Measurements from ENCODE around the gene C1orf167.

The C1orf167 gene, protein sequence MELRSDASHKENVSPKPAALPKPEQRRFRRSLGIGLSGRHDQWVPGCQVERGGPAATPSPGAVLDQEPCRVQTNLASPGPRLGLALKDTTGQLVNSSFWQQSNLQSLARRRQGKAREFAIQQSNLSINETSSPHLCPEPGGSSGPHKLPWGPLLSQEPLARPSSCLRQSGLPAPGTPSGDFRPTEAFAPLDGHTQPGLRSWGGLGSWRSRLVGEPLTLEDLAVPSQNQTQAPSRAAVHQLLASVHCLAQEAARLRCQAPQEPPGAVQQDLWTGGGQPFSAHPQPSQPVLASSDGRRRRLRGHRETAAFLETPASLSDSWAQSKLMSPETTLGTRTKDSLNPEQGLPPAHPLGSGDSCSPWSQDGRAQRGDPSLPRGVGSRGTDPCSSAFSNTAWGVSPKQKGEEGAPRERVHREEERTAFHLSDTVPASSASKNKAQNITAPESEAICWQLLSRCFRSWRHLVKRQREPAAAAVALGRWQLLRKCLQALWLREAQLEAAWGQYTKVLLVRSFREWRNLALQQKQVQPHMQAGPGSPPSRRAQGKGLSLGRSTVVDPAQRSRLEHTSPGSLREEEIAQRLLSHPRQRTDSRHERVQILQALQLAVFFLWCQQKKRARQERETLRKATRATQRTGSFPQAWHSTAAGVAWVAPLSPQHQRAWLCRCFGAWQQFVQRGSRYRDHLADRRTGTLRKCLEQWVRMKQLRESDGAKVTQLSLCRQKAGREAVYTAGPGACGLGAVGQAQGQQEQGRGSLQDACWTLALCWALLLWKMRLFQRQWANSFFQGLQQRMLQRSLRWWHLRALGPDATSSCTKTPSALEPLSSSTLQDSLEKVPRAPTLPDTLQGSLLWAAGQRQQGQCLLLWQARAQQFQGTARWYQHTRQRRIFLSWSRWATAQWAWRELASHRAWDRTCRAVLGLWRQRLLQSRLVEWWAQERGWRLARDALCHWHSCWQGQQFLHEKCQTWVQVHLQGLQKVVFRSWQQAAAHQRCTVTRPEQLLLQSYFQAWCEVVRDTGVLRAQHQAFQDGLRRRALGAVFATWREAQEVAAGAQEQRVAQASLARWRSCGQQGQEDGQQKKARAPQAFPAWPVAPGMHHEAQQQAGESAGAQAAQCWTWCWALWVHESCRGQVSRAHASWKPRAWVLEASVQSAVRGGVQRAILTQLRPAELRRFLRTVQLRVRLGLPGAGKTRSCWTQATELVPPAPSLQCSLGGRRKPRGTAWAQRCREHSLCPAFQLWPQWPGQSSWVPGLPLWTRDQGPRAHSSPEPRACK (N-terminal part only)

DNA sequence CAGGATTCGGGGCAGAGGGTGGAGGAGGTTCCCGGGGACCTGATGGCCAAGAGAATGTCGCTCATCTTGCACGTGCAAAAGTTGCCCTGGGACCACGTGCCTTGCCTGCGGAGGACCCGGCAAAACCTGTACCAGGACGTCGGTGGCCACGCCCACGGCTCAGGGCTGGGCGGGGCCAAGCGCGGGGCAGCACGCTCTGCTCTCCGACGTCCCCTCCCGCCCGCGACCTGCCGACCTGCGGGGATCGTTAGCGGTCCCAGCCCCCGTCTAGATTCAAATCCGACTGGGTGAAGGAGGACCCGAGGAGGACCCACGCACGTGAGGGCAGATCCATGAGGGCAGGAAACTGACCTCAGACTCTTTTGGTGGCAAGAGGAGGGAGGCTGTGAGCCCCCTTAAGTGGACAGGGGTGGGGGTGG is at the start of gene C1orf167:
C1orf167 (plus strand) TSS at position 206 of the 419 bp plus-strand sequence. CDS start 2,208 bp downstream, outside the sequence.
- no peak within 1 kb of the TSS for H3K4me3 ChIP-seq (ENCODE audit: control insufficient read depth, low read depth, low read length)
- TF ChIP-seq, protein P1, sequence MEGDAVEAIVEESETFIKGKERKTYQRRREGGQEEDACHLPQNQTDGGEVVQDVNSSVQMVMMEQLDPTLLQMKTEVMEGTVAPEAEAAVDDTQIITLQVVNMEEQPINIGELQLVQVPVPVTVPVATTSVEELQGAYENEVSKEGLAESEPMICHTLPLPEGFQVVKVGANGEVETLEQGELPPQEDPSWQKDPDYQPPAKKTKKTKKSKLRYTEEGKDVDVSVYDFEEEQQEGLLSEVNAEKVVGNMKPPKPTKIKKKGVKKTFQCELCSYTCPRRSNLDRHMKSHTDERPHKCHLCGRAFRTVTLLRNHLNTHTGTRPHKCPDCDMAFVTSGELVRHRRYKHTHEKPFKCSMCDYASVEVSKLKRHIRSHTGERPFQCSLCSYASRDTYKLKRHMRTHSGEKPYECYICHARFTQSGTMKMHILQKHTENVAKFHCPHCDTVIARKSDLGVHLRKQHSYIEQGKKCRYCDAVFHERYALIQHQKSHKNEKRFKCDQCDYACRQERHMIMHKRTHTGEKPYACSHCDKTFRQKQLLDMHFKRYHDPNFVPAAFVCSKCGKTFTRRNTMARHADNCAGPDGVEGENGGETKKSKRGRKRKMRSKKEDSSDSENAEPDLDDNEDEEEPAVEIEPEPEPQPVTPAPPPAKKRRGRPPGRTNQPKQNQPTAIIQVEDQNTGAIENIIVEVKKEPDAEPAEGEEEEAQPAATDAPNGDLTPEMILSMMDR (conservative IDR thresholded peaks at IDR 0.05; ENCODE audit: control insufficient read depth, insufficient read depth, low read depth, low read length) = no peak
- no peak for DNase-seq (ENCODE audit: low read depth)

DNA sequence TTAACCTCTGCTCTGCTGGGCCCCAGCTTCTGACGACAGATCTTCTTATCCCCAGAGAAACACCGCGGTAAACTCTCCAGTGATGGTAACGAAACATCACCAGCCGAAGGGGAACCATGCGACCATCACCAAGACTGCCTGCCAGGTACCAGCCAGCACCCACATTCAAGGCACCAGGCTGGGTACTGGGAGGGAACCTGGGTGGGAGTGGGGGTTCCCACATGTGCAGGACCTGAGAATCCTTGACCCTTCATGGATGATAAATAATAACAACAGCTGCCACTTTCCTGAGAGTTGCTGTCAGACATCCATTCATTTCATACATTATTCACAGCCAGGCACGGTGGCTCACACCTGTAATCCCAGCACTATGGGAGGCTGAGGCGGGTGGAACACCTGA is 49.7 kb upstream of the C1orf167 start:
- no peak overlapping the region for H3K4me3 ChIP-seq (ENCODE audit: control insufficient read depth, low read depth, low read length)
- TF ChIP-seq, protein P1 (conservative IDR thresholded peaks at IDR 0.05; ENCODE audit: control insufficient read depth, insufficient read depth, low read depth, low read length) = no peak
- DNase-seq (ENCODE audit: low read depth) = no peak

DNA sequence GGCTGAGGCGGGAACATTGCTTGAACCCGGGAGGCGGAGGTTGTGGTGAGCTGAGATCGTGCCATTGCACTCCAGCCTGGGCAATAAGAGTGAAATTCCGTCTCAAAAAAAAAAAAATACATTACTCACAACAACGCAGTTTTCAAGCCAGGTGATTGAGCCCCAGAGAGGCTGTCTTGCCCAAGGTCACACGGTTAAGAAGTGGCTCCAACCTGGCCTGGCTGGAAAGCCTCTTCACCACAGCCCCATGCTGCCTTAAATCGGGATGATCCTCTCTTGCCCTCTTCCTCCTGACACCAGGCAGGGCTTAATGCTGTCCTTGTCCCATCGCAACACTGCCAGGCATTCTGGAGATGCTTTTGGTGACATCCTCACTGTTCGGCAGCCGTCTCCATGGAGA is 48.9 kb upstream of the C1orf167 start:
- no peak overlapping the region for H3K4me3 ChIP-seq (ENCODE audit: control insufficient read depth, low read depth, low read length)
- TF ChIP-seq, protein P1 (conservative IDR thresholded peaks at IDR 0.05; ENCODE audit: control insufficient read depth, insufficient read depth, low read depth, low read length) = no peak
- DNase-seq (ENCODE audit: low read depth) = no peak

DNA sequence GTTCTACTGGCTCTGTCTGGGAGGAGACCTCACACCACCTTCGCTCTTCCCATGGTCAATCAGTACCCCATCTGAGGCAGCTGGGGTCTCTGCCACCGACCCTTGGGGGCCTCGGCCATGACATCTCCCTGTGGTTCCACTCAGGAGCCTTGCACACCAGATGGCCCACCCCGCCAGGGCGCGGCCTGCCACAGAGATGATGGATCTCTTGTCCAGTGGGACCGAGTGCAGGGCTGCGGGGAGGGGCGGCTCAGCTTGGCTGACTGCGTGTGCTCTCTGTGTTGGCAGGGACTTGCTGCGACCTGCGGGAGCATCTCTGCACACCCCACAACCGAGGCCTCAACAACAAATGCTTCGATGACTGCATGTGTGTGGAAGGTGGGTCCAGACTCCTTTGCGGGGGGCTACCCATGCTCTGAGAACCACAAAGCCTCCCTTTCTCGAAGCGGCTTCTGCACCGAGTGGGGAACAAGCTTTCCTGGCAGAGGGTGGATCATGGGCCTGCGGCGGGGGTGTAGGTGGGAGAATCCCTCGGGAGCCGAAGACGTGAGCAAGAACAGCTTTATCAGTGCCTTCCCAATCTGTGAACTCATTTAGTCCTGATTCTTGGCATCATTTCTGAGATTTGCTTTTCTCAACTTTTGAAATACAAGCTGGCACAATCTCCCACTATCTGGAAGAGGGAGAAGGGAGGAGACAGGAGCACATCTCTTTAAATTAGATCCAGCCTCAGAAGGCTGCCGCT is 47.0 kb upstream of the C1orf167 start:
- no peak overlapping the region for H3K4me3 ChIP-seq (ENCODE audit: control insufficient read depth, low read depth, low read length)
- TF ChIP-seq, protein P1 (conservative IDR thresholded peaks at IDR 0.05; ENCODE audit: control insufficient read depth, insufficient read depth, low read depth, low read length) = no peak
- DNase-seq (ENCODE audit: low read depth) = no peak

DNA sequence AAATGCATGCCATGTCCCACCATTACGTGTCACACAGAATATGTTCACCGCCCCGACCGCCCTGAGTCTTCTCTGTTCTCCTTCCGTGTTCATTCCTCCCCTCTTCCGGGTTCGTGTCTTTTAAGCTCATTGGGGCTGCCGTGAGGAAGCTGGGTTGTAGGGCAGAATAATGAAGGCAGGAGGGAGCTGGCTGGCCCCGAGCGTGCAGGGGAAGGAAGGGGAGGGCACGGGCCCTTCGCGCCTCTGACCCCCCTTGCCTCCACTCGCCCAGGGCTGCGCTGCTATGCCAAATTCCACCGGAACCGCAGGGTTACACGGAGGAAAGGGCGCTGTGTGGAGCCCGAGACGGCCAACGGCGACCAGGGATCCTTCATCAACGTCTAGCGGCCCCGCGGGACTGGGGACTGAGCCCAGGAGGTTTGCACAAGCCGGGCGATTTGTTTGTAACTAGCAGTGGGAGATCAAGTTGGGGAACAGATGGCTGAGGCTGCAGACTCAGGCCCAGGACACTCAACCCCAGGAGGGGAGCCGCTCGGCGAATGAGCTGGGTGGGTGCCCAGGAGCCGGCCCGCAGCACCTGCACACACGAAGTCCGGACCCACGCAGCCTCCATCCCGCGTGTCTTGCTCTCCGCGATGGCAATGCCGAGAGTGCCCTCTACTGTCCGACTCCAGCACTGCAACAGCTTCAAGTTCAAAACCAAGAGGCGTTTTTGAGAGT is 42.5 kb upstream of the C1orf167 start:
- TF ChIP-seq, protein P1 (conservative IDR thresholded peaks at IDR 0.05; ENCODE audit: control insufficient read depth, insufficient read depth, low read depth, low read length) = peak; percentile 95
- peak overlapping the region; percentile 31 for H3K4me3 ChIP-seq (ENCODE audit: control insufficient read depth, low read depth, low read length)
- peak; percentile 61 for DNase-seq (ENCODE audit: low read depth)
